ENCODE measurements around the gene ORM1.
"Not testable (repeated sequence)": the region's sequence is repeated elsewhere in the genome, so short reads cannot be mapped to it uniquely, and the experiment has no call there.

ORM1 gene

DNA sequence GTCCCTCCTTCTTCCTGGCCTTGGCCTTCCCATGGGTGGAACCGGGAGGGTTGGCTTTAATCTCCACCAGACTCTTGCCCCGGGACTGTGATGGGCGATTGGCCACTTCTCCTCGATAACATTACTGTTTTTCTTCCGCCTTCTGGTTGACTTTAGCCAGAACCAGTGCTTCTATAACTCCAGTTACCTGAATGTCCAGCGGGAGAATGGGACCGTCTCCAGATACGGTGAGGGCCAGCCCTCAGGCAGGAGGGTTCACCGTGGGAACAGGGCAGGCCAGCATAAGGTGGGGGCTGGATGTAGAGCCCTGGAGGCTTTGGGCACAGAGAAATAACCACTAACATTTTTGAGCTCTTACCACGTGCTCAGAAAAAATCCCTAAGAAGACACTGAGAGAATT, 7.7 kb downstream of the ORM1 start:
- DNase-seq (ENCODE audit: low read depth in 2 of 2): no peak
- H3K4me3 ChIP-seq (replicated peaks in 1 of 2; ENCODE audit: low read depth in 2 of 2, low read length in 2 of 2): no peak overlapping the region
- TF ChIP-seq CTCF (IDR thresholded peaks at IDR 0.05; ENCODE audit: low read depth, low read length): no peak

GRCh38 chr9:114331229-114332195, 8.6 kb downstream of the ORM1 start:
- H3K4me3 ChIP-seq (replicated peaks in 1 of 2; ENCODE audit: low read depth in 2 of 2, low read length in 2 of 2); DNase-seq (ENCODE audit: low read depth in 2 of 2): not testable (repeated sequence)

DNA sequence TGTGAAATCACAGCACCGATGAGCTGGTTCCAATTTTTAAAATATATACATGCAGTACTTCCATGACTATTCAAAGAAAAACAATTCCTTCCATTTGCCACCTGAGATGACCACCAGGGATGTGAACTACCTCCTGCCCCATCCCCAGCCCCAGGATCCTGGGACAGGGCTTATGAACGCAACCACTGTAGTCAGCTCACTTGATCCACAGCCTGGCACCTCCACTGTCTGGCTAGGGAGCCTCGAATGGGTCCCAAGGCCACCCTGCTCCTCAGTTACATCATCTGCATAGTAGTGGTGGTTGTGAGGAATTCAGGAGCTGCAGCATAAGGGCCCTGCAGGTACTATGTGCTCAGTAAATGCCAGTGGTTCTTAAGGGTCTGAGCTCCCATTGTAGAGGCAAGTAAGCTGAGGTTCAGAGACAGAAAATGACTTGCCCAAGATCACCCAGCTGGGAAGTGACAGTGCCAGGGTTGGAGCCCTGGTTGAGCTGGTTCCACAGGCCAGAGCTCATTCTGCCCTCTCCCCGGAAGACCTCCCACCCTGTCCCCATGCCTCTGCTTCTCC, 9.7 kb downstream of the ORM1 start:
- H3K4me3 ChIP-seq (replicated peaks in 1 of 2; ENCODE audit: low read depth in 2 of 2, low read length in 2 of 2); DNase-seq (ENCODE audit: low read depth in 2 of 2): not testable (repeated sequence)

GRCh38 chr9:114333718-114334117, 10.8 kb downstream of the ORM1 start:
- H3K4me3 ChIP-seq (replicated peaks in 1 of 2; ENCODE audit: low read depth in 2 of 2, low read length in 2 of 2); DNase-seq (ENCODE audit: low read depth in 2 of 2): not testable (repeated sequence)

GRCh38 chr9:114334490-114334889, 11.6 kb downstream of the ORM1 start:
- DNase-seq (ENCODE audit: low read depth in 2 of 2): no peak
- TF ChIP-seq CTCF (IDR thresholded peaks at IDR 0.05; ENCODE audit: low read depth, low read length): no peak
- no peak overlapping the region for H3K4me3 ChIP-seq (replicated peaks in 1 of 2; ENCODE audit: low read depth in 2 of 2, low read length in 2 of 2)

- no peak for DNase-seq (ENCODE audit: low read depth in 2 of 2)
- H3K4me3 ChIP-seq (replicated peaks in 1 of 2; ENCODE audit: low read depth in 2 of 2, low read length in 2 of 2): no peak overlapping the region
- TF ChIP-seq CTCF (IDR thresholded peaks at IDR 0.05; ENCODE audit: low read depth, low read length): no peak
Measured at GRCh38 chr9:114335745-114336144, 12.8 kb downstream of the ORM1 start.

DNA sequence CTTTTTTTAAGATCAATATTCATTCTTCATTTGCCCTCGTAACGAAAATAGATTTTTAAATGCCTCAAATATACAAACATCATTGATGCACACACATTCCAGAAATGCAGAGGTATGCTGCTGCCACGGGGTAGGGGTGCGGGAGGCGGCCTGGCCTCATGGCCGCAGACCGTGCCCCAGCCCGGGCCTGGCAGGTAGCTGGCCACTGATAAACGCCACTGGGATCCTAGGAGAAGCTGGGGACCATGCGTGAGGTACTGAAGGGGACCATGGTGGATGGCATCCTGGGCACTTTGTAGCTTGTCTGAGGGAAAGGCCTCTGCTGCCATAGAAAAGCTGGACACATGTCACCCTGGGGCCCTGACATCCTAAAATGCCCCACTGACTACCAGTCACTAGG, 13.3 kb downstream of the ORM1 start:
- TF ChIP-seq CTCF (IDR thresholded peaks at IDR 0.05; ENCODE audit: low read depth, low read length): no peak
- DNase-seq (ENCODE audit: low read depth in 2 of 2): no peak
- H3K4me3 ChIP-seq (replicated peaks in 1 of 2; ENCODE audit: low read depth in 2 of 2, low read length in 2 of 2): no peak overlapping the region

GRCh38 chr9:114336699-114337395, 13.9 kb downstream of the ORM1 start:
- no peak for TF ChIP-seq CTCF (IDR thresholded peaks at IDR 0.05; ENCODE audit: low read depth, low read length)
- no peak overlapping the region for H3K4me3 ChIP-seq (replicated peaks in 1 of 2; ENCODE audit: low read depth in 2 of 2, low read length in 2 of 2)
- DNase-seq (ENCODE audit: low read depth in 2 of 2): no peak

Data from cardiac fibroblast (primary cell).